ENCODE results near the gene FNBP1. TPM values are rescaled to one million over a fixed set of nuclear protein-coding genes. Genes with fewer than 3 reads are reported as not detected.
"Not testable (repeated sequence)": the region's sequence is repeated elsewhere in the genome, so short reads cannot be mapped to it uniquely, and the experiment has no call there.

The FNBP1 gene
- total and polyA plus RNA-seq, 2 experiments from 2014 or later = 19.5 to 21.0 TPM

DNA sequence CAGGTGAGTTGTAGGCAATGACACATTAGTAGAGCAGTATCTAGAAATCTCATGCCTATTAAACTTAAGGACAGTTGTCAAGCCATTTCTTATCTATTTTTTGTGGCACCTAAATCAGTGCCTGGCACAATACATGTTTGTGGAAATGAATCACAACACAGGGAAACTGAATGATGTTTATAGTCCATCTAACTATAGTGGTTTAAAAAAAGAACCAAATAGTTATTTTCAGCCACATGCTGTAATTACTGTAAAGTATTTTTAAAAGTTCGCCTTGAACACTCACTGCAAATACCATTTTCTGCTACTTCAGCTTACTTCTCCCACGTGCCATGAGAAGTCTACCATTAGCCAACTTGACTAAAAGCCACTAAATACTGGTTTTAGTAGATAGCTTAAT lies 21.9 kb downstream of the FNBP1 start:
- Histone ChIP-seq H3K9me3 (ENCODE audit: low read depth) (no peaks in the 10 kb centered on the region), H3K4me3 (no peak overlapping the region), H3K4me1 (ENCODE audit: insufficient read depth) (no peaks in the 10 kb centered on the region), H3K9me2 (replicated peaks; ENCODE audit: insufficient read depth) (no peaks in the 10 kb centered on the region), H3K4me2 (no peak overlapping the region), H3K79me2 (peaks cover 84% of the 10 kb centered on the region), H4K20me1 (ENCODE audit: insufficient read depth, poor library complexity, severe bottlenecking) (no peaks in the 10 kb centered on the region), H3K27me3 (no peaks in the 10 kb centered on the region), H2AFZ (no peak overlapping the region), H3K27ac (no peak overlapping the region), H3K36me3 (replicated peaks; ENCODE audit: insufficient read depth, low read depth) (no peaks in the 10 kb centered on the region)
- TF ChIP-seq, protein P1, sequence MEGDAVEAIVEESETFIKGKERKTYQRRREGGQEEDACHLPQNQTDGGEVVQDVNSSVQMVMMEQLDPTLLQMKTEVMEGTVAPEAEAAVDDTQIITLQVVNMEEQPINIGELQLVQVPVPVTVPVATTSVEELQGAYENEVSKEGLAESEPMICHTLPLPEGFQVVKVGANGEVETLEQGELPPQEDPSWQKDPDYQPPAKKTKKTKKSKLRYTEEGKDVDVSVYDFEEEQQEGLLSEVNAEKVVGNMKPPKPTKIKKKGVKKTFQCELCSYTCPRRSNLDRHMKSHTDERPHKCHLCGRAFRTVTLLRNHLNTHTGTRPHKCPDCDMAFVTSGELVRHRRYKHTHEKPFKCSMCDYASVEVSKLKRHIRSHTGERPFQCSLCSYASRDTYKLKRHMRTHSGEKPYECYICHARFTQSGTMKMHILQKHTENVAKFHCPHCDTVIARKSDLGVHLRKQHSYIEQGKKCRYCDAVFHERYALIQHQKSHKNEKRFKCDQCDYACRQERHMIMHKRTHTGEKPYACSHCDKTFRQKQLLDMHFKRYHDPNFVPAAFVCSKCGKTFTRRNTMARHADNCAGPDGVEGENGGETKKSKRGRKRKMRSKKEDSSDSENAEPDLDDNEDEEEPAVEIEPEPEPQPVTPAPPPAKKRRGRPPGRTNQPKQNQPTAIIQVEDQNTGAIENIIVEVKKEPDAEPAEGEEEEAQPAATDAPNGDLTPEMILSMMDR (IDR thresholded peaks at IDR 0.05; ENCODE audit: poor library complexity) = no peak
- TF ChIP-seq EZH2phosphoT487 (IDR thresholded peaks at IDR 0.05; ENCODE audit: low read depth, severe bottlenecking, unreplicated experiment) = no peak
- no peak for TF ChIP-seq EZH2 (IDR thresholded peaks at IDR 0.05; ENCODE audit: borderline replicate concordance)
- 88% methylated on average over 2 of the region's 2 CpGs for WGBS (ENCODE audit: low lambda C conversion rate, missing lambda C conversion rate)
- DNase-seq (ENCODE audit: low spot score) = no peak

DNA sequence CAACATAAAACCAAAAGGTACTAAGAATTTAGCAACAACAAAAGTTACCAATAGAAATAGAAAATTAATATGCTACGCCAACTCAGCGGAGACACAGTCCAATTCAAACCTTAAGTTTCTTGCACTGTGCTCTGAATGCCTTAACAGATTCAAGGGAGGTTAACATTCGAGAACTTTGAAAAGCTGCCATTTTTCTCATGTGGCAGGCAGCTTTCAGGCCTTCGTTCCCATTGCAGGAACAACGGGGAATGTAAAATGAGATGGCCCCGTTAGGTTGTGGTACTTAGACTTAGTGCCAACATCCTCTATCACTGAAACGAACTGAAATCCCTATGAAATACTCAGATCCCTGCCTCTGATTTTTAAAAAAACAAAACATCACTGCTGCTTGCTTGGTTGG lies 22.4 kb downstream of the FNBP1 start:
- Histone ChIP-seq H3K4me1 (ENCODE audit: insufficient read depth) (no peaks in the 10 kb centered on the region), H3K4me3 (no peak overlapping the region), H3K9me3 (ENCODE audit: low read depth) (no peaks in the 10 kb centered on the region), H3K4me2 (no peak overlapping the region), H2AFZ (no peak overlapping the region), H4K20me1 (ENCODE audit: insufficient read depth, poor library complexity, severe bottlenecking) (no peaks in the 10 kb centered on the region), H3K36me3 (replicated peaks; ENCODE audit: insufficient read depth, low read depth) (no peaks in the 10 kb centered on the region), H3K27ac (no peak overlapping the region), H3K79me2 (peaks cover 82% of the 10 kb centered on the region), H3K9me2 (replicated peaks; ENCODE audit: insufficient read depth) (no peaks in the 10 kb centered on the region), H3K27me3 (no peaks in the 10 kb centered on the region)
- DNase-seq (ENCODE audit: low spot score) = no peak
- TF ChIP-seq EZH2 (IDR thresholded peaks at IDR 0.05; ENCODE audit: borderline replicate concordance) (no peak), EZH2phosphoT487 (IDR thresholded peaks at IDR 0.05; ENCODE audit: low read depth, severe bottlenecking, unreplicated experiment) (no peak)
- TF ChIP-seq, protein P1 (IDR thresholded peaks at IDR 0.05; ENCODE audit: poor library complexity) = no peak
- 78% methylated on average over 7 of the region's 7 CpGs for WGBS (ENCODE audit: low lambda C conversion rate, missing lambda C conversion rate)

DNA sequence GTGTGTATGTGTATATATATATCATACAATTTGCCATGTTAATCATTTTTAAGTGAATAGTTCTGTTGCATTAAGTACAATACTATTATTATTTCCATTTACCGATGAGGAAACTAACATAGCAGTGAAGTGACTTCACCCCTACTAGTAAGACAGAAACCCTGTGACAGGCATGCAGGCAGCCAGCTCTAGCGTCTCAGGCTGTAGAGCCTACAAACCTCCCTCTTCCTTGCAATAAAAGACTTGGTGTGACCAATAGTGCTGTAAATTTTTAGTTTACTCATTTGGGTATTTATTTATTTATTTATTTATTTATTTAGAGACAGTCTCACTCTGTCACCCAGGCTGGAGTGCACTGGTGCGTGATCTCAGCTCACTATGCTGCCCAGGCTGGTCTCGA lies 24.7 kb downstream of the FNBP1 start:
- Histone ChIP-seq H4K20me1 (ENCODE audit: insufficient read depth, poor library complexity, severe bottlenecking) (no peaks in the 10 kb centered on the region), H3K4me2 (no peak overlapping the region), H2AFZ (no peak overlapping the region), H3K9me2 (replicated peaks; ENCODE audit: insufficient read depth) (no peaks in the 10 kb centered on the region), H3K79me2 (peaks cover 80% of the 10 kb centered on the region), H3K4me3 (no peak overlapping the region), H3K4me1 (ENCODE audit: insufficient read depth) (no peaks in the 10 kb centered on the region), H3K36me3 (replicated peaks; ENCODE audit: insufficient read depth, low read depth) (no peaks in the 10 kb centered on the region), H3K27me3 (no peaks in the 10 kb centered on the region), H3K9me3 (ENCODE audit: low read depth) (no peaks in the 10 kb centered on the region), H3K27ac (no peak overlapping the region)
- DNase-seq (ENCODE audit: low spot score) = no peak
- 94% methylated on average over 4 of the region's 4 CpGs for WGBS (ENCODE audit: low lambda C conversion rate, missing lambda C conversion rate)
- TF ChIP-seq EZH2 (IDR thresholded peaks at IDR 0.05; ENCODE audit: borderline replicate concordance) = no peak
- TF ChIP-seq, protein P1 (IDR thresholded peaks at IDR 0.05; ENCODE audit: poor library complexity) = no peak
- no peak for TF ChIP-seq EZH2phosphoT487 (IDR thresholded peaks at IDR 0.05; ENCODE audit: low read depth, severe bottlenecking, unreplicated experiment)

DNA sequence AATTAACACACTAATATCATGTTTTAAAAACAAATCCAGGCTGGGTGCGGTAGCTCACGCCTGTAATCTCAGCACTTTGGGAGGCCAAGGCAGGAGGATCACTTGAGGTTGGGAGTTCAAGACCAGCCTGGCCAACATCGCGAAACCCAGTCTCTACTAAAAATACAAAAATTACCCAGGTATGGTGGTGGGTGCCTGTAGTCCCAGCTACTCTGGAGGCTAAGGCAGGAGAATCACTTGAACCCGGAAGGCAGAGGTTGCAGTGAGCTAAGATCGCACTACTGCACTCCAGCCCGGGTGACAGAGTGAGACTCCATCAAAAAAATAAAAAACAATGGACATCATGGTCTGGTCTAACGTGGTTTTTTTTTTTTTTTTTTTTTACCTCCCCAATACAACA lies 25.5 kb downstream of the FNBP1 start:
- not testable (repeated sequence) for H3K9me2 ChIP-seq (replicated peaks; ENCODE audit: insufficient read depth); H2AFZ ChIP-seq; H3K9me3 ChIP-seq (ENCODE audit: low read depth); H3K27ac ChIP-seq; H3K36me3 ChIP-seq (replicated peaks; ENCODE audit: insufficient read depth, low read depth); H3K4me1 ChIP-seq (ENCODE audit: insufficient read depth); H3K4me3 ChIP-seq; H4K20me1 ChIP-seq (ENCODE audit: insufficient read depth, poor library complexity, severe bottlenecking); DNase-seq (ENCODE audit: low spot score); H3K27me3 ChIP-seq; H3K4me2 ChIP-seq
- H3K79me2 ChIP-seq = peaks cover 80% of the 10 kb centered on the region
- WGBS (ENCODE audit: low lambda C conversion rate, missing lambda C conversion rate) = 95% methylated on average over 8 of the region's 8 CpGs

All from hepatocyte (in vitro differentiated cells).